Stomach (tissue), 4 donors: ENCODE results near the gene CIZ1.

Experiments
- EP300 ChIP-seq: sonication (generic); formaldehyde crosslinking; IDR thresholded peaks from one replicate; pipeline ENCODE4 v1.6.1; 2017; ENCODE audit warnings: antibody characterized with exemption
- TF ChIP-seq, protein P1 (sequence below), 7 experiments: fragments of 450-650 bp in 4 of 7; fragments of 200-600 bp in 3 of 7; sonication (generic) in 3 of 7; IDR thresholded peaks; one replicate each; pipeline ENCODE4 v1.5.1; 2016 to 2019; ENCODE audit warnings: antibody characterized with exemption in 7 of 7, control low read depth in 2 of 7, mild to moderate bottlenecking in 1 of 7

GRCh38 chr9:128216781-128217553, 25.6 kb upstream of the CIZ1 start:
- TF ChIP-seq, protein P1, sequence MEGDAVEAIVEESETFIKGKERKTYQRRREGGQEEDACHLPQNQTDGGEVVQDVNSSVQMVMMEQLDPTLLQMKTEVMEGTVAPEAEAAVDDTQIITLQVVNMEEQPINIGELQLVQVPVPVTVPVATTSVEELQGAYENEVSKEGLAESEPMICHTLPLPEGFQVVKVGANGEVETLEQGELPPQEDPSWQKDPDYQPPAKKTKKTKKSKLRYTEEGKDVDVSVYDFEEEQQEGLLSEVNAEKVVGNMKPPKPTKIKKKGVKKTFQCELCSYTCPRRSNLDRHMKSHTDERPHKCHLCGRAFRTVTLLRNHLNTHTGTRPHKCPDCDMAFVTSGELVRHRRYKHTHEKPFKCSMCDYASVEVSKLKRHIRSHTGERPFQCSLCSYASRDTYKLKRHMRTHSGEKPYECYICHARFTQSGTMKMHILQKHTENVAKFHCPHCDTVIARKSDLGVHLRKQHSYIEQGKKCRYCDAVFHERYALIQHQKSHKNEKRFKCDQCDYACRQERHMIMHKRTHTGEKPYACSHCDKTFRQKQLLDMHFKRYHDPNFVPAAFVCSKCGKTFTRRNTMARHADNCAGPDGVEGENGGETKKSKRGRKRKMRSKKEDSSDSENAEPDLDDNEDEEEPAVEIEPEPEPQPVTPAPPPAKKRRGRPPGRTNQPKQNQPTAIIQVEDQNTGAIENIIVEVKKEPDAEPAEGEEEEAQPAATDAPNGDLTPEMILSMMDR (IDR thresholded peaks at IDR 0.05) = no peak
- TF ChIP-seq EP300 = no peak
